Measurements from ENCODE around the gene PCYT2. TPM values are rescaled to one million over a fixed set of nuclear protein-coding genes. Genes with fewer than 3 reads are reported as not detected.

PCYT2 gene
- total and polyA plus RNA-seq, 9 of the 15 experiments (the other 6 are each of a cell fraction or from before 2014, with no cell fraction given) = 0.92 to 134 (median 82.5) TPM

DNA sequence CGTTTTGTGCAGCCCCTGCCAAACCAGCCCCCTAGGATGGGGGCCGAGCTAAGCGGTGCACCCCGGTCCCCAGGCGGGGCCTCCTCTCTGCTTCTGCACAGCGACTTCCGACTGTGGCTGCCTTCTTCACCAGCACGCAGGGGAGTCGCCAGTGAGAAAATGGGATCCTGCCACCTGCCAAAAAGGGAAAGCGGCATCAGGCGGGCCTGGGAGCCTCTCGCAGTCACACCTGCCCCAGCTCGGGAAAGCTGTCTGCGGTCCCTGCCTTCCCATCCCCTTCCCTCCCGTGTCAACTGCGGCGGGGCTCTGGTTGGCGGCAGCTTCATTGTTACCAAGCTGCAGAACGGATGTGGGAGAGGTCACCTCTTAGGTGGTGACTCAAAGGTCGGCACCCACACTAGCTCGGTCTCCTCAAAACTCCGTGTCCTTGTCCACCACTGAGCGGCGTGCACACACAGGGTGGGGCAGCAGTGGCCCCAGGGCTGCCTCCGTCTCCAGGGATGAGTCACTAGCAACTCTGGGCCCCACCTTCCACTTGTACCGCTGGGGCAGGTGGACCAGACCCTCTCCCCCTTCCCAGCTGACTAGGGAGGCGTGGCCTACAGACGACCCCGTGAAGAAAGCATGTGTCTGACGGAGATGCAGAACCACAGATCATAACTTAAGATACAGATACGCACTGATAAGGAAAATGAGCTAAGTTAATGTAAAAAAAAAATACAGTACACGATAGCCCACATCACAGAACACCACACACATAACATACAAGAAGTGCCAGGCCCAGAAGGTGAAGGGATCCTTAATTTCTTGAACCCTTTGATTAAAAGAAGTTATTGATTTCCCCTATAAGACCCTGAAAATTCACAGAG, 1.5 kb upstream of the PCYT2 start (continued):
- TF ChIP-seq, protein P1, sequence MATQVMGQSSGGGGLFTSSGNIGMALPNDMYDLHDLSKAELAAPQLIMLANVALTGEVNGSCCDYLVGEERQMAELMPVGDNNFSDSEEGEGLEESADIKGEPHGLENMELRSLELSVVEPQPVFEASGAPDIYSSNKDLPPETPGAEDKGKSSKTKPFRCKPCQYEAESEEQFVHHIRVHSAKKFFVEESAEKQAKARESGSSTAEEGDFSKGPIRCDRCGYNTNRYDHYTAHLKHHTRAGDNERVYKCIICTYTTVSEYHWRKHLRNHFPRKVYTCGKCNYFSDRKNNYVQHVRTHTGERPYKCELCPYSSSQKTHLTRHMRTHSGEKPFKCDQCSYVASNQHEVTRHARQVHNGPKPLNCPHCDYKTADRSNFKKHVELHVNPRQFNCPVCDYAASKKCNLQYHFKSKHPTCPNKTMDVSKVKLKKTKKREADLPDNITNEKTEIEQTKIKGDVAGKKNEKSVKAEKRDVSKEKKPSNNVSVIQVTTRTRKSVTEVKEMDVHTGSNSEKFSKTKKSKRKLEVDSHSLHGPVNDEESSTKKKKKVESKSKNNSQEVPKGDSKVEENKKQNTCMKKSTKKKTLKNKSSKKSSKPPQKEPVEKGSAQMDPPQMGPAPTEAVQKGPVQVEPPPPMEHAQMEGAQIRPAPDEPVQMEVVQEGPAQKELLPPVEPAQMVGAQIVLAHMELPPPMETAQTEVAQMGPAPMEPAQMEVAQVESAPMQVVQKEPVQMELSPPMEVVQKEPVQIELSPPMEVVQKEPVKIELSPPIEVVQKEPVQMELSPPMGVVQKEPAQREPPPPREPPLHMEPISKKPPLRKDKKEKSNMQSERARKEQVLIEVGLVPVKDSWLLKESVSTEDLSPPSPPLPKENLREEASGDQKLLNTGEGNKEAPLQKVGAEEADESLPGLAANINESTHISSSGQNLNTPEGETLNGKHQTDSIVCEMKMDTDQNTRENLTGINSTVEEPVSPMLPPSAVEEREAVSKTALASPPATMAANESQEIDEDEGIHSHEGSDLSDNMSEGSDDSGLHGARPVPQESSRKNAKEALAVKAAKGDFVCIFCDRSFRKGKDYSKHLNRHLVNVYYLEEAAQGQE (IDR thresholded peaks at IDR 0.05; ENCODE audit: borderline replicate concordance) = peak; percentile 57; the same call in 1 of the 2 replicates
- TF ChIP-seq, protein P1 (CRISPR knock-in tag; IDR thresholded peaks at IDR 0.05; ENCODE audit: low read depth) = no peak
- TF ChIP-seq, protein P2, sequence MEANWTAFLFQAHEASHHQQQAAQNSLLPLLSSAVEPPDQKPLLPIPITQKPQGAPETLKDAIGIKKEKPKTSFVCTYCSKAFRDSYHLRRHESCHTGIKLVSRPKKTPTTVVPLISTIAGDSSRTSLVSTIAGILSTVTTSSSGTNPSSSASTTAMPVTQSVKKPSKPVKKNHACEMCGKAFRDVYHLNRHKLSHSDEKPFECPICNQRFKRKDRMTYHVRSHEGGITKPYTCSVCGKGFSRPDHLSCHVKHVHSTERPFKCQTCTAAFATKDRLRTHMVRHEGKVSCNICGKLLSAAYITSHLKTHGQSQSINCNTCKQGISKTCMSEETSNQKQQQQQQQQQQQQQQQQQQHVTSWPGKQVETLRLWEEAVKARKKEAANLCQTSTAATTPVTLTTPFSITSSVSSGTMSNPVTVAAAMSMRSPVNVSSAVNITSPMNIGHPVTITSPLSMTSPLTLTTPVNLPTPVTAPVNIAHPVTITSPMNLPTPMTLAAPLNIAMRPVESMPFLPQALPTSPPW (CRISPR knock-in tag; IDR thresholded peaks at IDR 0.05) = peak; percentile 82
- TF ChIP-seq ZNF431 (CRISPR knock-in tag; IDR thresholded peaks at IDR 0.05) (0 out of 2 replicates have a peak, but pooled peaks have one; percentile 10), NCOA6 (IDR thresholded peaks at IDR 0.05) (no peak), FOXJ2 (tag; IDR thresholded peaks at IDR 0.05) (no peak), SIN3A (IDR thresholded peaks at IDR 0.05; ENCODE audit: borderline replicate concordance in 2 of 2, control insufficient read depth in 1 of 2, low read depth in 2 of 2, low read length in 2 of 2) (0 out of 4 replicates have a peak, but pooled peaks of 1 of the 2 experiments have one; percentile 35), CHD4 (IDR thresholded peaks at IDR 0.05; ENCODE audit: insufficient read depth, insufficient replicate concordance, low read depth, low read length, poor library complexity, severe bottlenecking) (no peak), SMARCE1 (IDR thresholded peaks at IDR 0.05) (peak; percentile 71), TEAD1 (CRISPR knock-in tag; IDR thresholded peaks at IDR 0.05) (no peak), MAZ (CRISPR knock-in tag; conservative IDR thresholded peaks at IDR 0.05 in 1 of 2, IDR thresholded peaks at IDR 0.05 in 1 of 2) (peak; percentile 61 to 77; a peak in 3 of 4 replicates), ERF (CRISPR knock-in tag; IDR thresholded peaks at IDR 0.05) (no peak)
- TF ChIP-seq, protein P3, sequence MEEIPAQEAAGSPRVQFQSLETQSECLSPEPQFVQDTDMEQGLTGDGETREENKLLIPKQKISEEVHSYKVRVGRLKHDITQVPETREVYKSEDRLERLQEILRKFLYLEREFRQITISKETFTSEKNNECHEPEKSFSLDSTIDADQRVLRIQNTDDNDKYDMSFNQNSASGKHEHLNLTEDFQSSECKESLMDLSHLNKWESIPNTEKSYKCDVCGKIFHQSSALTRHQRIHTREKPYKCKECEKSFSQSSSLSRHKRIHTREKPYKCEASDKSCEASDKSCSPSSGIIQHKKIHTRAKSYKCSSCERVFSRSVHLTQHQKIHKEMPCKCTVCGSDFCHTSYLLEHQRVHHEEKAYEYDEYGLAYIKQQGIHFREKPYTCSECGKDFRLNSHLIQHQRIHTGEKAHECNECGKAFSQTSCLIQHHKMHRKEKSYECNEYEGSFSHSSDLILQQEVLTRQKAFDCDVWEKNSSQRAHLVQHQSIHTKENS (CRISPR knock-in tag; IDR thresholded peaks at IDR 0.05) = no peak
- TF ChIP-seq, protein P4, sequence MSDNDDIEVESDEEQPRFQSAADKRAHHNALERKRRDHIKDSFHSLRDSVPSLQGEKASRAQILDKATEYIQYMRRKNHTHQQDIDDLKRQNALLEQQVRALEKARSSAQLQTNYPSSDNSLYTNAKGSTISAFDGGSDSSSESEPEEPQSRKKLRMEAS (CRISPR knock-in tag; IDR thresholded peaks at IDR 0.05) = peak; percentile 89
